AG20443 (cell line): ENCODE measurements around the gene CA7.

Experiments used
- DNase-seq: peaks from one replicate; pipeline ENCODE4 v3.0.0; 2012; ENCODE audit warnings: low spot score, mixed read lengths

The CA7 gene

GRCh38 chr16:66844342-66845079, at the start of gene CA7:
Gene CA7 (plus strand): TSS chr16:66844414. CDS start chr16:66844488, 74 bp downstream.
- DNase-seq, result no peak

GRCh38 chr16:66798161-66798560, 46.1 kb upstream of the CA7 start:
- DNase-seq, result no peak

GRCh38 chr16:66800856-66801255, 43.4 kb upstream of the CA7 start:
- DNase-seq, result peak; percentile 7

GRCh38 chr16:66801320-66802105, 42.7 kb upstream of the CA7 start, which contains the start of gene TERB1:
Gene TERB1 (minus strand): TSS chr16:66801584. CDS start chr16:66796798, 4,786 bp downstream.
- DNase-seq, result peak; percentile 5

GRCh38 chr16:66802159-66802558, 42.1 kb upstream of the CA7 start:
- DNase-seq, result no peak

- DNase-seq, result no peak
These were observed 34.4 kb upstream of the CA7 start for GRCh38 chr16:66809765-66810164.

GRCh38 chr16:66810391-66810790, 33.8 kb upstream of the CA7 start:
- no peak for DNase-seq

- DNase-seq, result no peak
These were observed 33.2 kb upstream of the CA7 start for GRCh38 chr16:66811043-66811442.

- DNase-seq, result no peak
These were observed 29.5 kb upstream of the CA7 start for GRCh38 chr16:66814734-66815133.

- DNase-seq, result no peak
These were observed 20.2 kb upstream of the CA7 start for GRCh38 chr16:66824006-66824405.

GRCh38 chr16:66830422-66831404, 13.5 kb upstream of the CA7 start, which contains the start of gene NAE1:
Gene NAE1 (minus strand): TSS chr16:66830976. CDS start chr16:66830899, 77 bp downstream.
- DNase-seq, result peak; percentile 100

GRCh38 chr16:66832190-66832589, 12.0 kb upstream of the CA7 start:
- no peak for DNase-seq

- DNase-seq, result no peak
These were observed 11.4 kb upstream of the CA7 start for GRCh38 chr16:66832661-66833305.

GRCh38 chr16:66834746-66835145, 9.5 kb upstream of the CA7 start:
- DNase-seq, result no peak

- no peak for DNase-seq
These were observed 3.3 kb upstream of the CA7 start for GRCh38 chr16:66840883-66841282.

- DNase-seq, result no peak
These were observed 2.8 kb upstream of the CA7 start for GRCh38 chr16:66841366-66841765.

- no peak for DNase-seq
These were observed 1.4 kb upstream of the CA7 start for GRCh38 chr16:66842765-66843164.

GRCh38 chr16:66843191-66843590, 1.0 kb upstream of the CA7 start:
- no peak for DNase-seq

- no peak for DNase-seq
These were observed 239 bp upstream of the CA7 start for GRCh38 chr16:66844009-66844341.

GRCh38 chr16:66845080-66845410, 831 bp downstream of the CA7 start:
- DNase-seq, result no peak

GRCh38 chr16:66845791-66846221, 1.6 kb downstream of the CA7 start:
- DNase-seq, result no peak

- DNase-seq, result no peak
These were observed 2.1 kb downstream of the CA7 start for GRCh38 chr16:66846266-66846665.
